Ovary (tissue), 3 donors: ENCODE data around the gene MYO3A.

ENCODE experiments used
- CTCF ChIP-seq, 3 donors: fragments of 450-650 bp in 2 of 3; fragments of 200-600 bp in 1 of 3; IDR thresholded peaks; one replicate each; pipeline versions ENCODE4 v1.5.1 to v1.8.0; 2016 to 2022; ENCODE audit warnings: antibody characterized with exemption in 3 of 3, mild to moderate bottlenecking in 1 of 3
- EP300 ChIP-seq: sonication (generic); formaldehyde crosslinking; IDR thresholded peaks from one replicate; pipeline ENCODE4 v1.6.1; 2017; ENCODE audit warnings: antibody characterized with exemption
- POLR2A ChIP-seq: fragments of 450-650 bp; IDR thresholded peaks from one replicate; pipeline ENCODE4 v1.6.1; 2017; ENCODE audit warnings: antibody characterized with exemption, mild to moderate bottlenecking, moderate library complexity
- donor health status: DM: no; HTN: no; CAD: no.

DNA sequence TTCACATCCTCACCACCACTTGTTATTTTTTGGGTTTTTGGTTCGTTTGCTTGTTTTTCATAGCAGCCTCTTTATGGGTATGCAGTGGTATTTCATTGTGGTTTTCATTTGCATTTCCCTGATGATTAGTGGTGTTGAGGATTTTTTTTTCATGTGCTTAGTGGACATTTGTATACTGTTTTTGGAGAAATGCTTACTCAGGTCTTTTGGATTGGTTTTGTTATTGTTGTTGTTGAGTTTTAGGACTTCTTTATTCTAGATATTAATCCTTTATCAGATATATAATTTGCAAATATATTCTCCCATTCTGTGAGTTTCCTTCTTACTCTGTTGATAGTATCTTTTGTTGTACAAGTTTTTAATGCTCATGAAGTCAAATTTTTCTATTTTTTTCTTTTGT, 325.3 kb downstream of the MYO3A start:
- TF ChIP-seq CTCF (IDR thresholded peaks at IDR 0.05) (no peak), POLR2A (no peak), EP300 (no peak)
